ENCODE measurements around the gene COL18A1. TPM values are rescaled to one million over a fixed set of nuclear protein-coding genes. Genes with fewer than 3 reads are reported as not detected.
"Not testable (repeated sequence)": the region's sequence is repeated elsewhere in the genome, so short reads cannot be mapped to it uniquely, and the experiment has no call there.

Gene COL18A1
- total RNA-seq, 1 experiment from 2014 or later, result 3.3 TPM

GRCh38 chr21:45440736-45441350 is 35.9 kb downstream of the COL18A1 start:
- peaks cover 7% of the 10 kb centered on the region for H3K27me3 ChIP-seq (replicated peaks; ENCODE audit: insufficient read depth, low read depth, low read length, poor library complexity)
- no peaks in the 10 kb centered on the region for H3K36me3 ChIP-seq (ENCODE audit: insufficient read depth, low read length, poor library complexity, severe bottlenecking)
- DNase-seq (ENCODE audit: low spot score), result no peak
- TF ChIP-seq CTCF (conservative IDR thresholded peaks at IDR 0.05; ENCODE audit: low read depth, low read length) (no peak), EZH2 (IDR thresholded peaks at IDR 0.05; ENCODE audit: borderline replicate concordance, low read depth, low read length, poor library complexity, severe bottlenecking) (no peak)
- CTCF ChIA-PET, result interaction anchor here (0.7 kb wide), 1 partner anchor 23 kb away, joined by 3 read pairs; no protein-coding TSS in a partner anchor
- H3K27ac ChIP-seq (ENCODE audit: low read depth, low read length, poor library complexity, severe bottlenecking), result no peak overlapping the region
- peaks cover 6% of the 10 kb centered on the region for H3K4me1 ChIP-seq (ENCODE audit: insufficient read depth, low read length, poor library complexity, severe bottlenecking)
- no peak overlapping the region for H3K4me3 ChIP-seq (ENCODE audit: low read depth, low read length, poor library complexity, severe bottlenecking)
- no peaks in the 10 kb centered on the region for H3K9me3 ChIP-seq (ENCODE audit: low read depth, low read length, poor library complexity, severe bottlenecking)
- intact Hi-C loops (cut with micrococcal nuclease; ENCODE audit: unreplicated experiment), result no loop called here
- BruUV-seq (replicated peaks), result no TSS peak
- POLR2A ChIA-PET (ENCODE audit: low non-redundant PET), result no interaction called here

- CTCF ChIA-PET, result no interaction called here
Measured at GRCh38 chr21:45441431-45442255, 36.7 kb downstream of the COL18A1 start.

GRCh38 chr21:45442276-45442675 is 37.3 kb downstream of the COL18A1 start:
- no peak for DNase-seq (ENCODE audit: low spot score)
- no TSS peak for BruUV-seq (replicated peaks)
- ChIA-PET POLR2A (ENCODE audit: low non-redundant PET) (no interaction called here), CTCF (no interaction called here)
- H3K27me3 ChIP-seq (replicated peaks; ENCODE audit: insufficient read depth, low read depth, low read length, poor library complexity), result peaks cover 19% of the 10 kb centered on the region
- H3K36me3 ChIP-seq (ENCODE audit: insufficient read depth, low read length, poor library complexity, severe bottlenecking), result no peaks in the 10 kb centered on the region
- no peak overlapping the region for H3K4me3 ChIP-seq (ENCODE audit: low read depth, low read length, poor library complexity, severe bottlenecking)
- intact Hi-C loops (cut with micrococcal nuclease; ENCODE audit: unreplicated experiment), result no loop called here
- no peak for TF ChIP-seq CTCF (conservative IDR thresholded peaks at IDR 0.05; ENCODE audit: low read depth, low read length)
- no peak for TF ChIP-seq EZH2 (IDR thresholded peaks at IDR 0.05; ENCODE audit: borderline replicate concordance, low read depth, low read length, poor library complexity, severe bottlenecking)
- H3K4me1 ChIP-seq (ENCODE audit: insufficient read depth, low read length, poor library complexity, severe bottlenecking), result peaks cover 6% of the 10 kb centered on the region
- H3K27ac ChIP-seq (ENCODE audit: low read depth, low read length, poor library complexity, severe bottlenecking), result no peak overlapping the region
- H3K9me3 ChIP-seq (ENCODE audit: low read depth, low read length, poor library complexity, severe bottlenecking), result peaks cover 6% of the 10 kb centered on the region

More at GRCh38 chr21:45441431-45442255, 36.7 kb downstream of the COL18A1 start:
- intact Hi-C loops (cut with micrococcal nuclease; ENCODE audit: unreplicated experiment), result no loop called here
- no TSS peak for BruUV-seq (replicated peaks)
- peaks cover 15% of the 10 kb centered on the region for H3K27me3 ChIP-seq (replicated peaks; ENCODE audit: insufficient read depth, low read depth, low read length, poor library complexity)
- H3K4me3 ChIP-seq (ENCODE audit: low read depth, low read length, poor library complexity, severe bottlenecking), result no peak overlapping the region
- no peak overlapping the region for H3K27ac ChIP-seq (ENCODE audit: low read depth, low read length, poor library complexity, severe bottlenecking)
- no peak for TF ChIP-seq EZH2 (IDR thresholded peaks at IDR 0.05; ENCODE audit: borderline replicate concordance, low read depth, low read length, poor library complexity, severe bottlenecking)
- no peak for TF ChIP-seq CTCF (conservative IDR thresholded peaks at IDR 0.05; ENCODE audit: low read depth, low read length)
- DNase-seq (ENCODE audit: low spot score), result no peak
- H3K4me1 ChIP-seq (ENCODE audit: insufficient read depth, low read length, poor library complexity, severe bottlenecking), result peaks cover 6% of the 10 kb centered on the region
- peaks cover 3% of the 10 kb centered on the region for H3K9me3 ChIP-seq (ENCODE audit: low read depth, low read length, poor library complexity, severe bottlenecking)
- POLR2A ChIA-PET (ENCODE audit: low non-redundant PET), result no interaction called here
- H3K36me3 ChIP-seq (ENCODE audit: insufficient read depth, low read length, poor library complexity, severe bottlenecking), result no peaks in the 10 kb centered on the region

GRCh38 chr21:45442686-45443594 is 38.0 kb downstream of the COL18A1 start:
- peaks cover 19% of the 10 kb centered on the region for H3K27me3 ChIP-seq (replicated peaks; ENCODE audit: insufficient read depth, low read depth, low read length, poor library complexity)
- DNase-seq (ENCODE audit: low spot score); intact Hi-C loops (cut with micrococcal nuclease; ENCODE audit: unreplicated experiment); H3K36me3 ChIP-seq (ENCODE audit: insufficient read depth, low read length, poor library complexity, severe bottlenecking); BruUV-seq (replicated peaks); H3K9me3 ChIP-seq (ENCODE audit: low read depth, low read length, poor library complexity, severe bottlenecking); H3K4me3 ChIP-seq (ENCODE audit: low read depth, low read length, poor library complexity, severe bottlenecking); CTCF ChIA-PET; H3K4me1 ChIP-seq (ENCODE audit: insufficient read depth, low read length, poor library complexity, severe bottlenecking); H3K27ac ChIP-seq (ENCODE audit: low read depth, low read length, poor library complexity, severe bottlenecking); POLR2A ChIA-PET (ENCODE audit: low non-redundant PET): not testable (repeated sequence)
